ENCODE measurements around the gene CCDC127. TPM values are rescaled to one million over a fixed set of nuclear protein-coding genes. Genes with fewer than 3 reads are reported as not detected.

Gene CCDC127
- total and polyA plus RNA-seq, 2 of the 4 experiments (the other 2 are of a cell fraction) = 3.2 to 3.9 TPM

- dilution Hi-C loops (cut with HindIII; ENCODE audit: low sequenced_read_pairs, unreplicated experiment) = no loop called here
- no peak overlapping the region for H2BK15ac ChIP-seq (ENCODE audit: low read depth, low read length)
- DNase-seq (no peak), ATAC-seq (ENCODE audit: low read depth) (no peak)
- H4K20me1 ChIP-seq (ENCODE audit: insufficient read depth, low read length) = peaks cover 2% of the 10 kb centered on the region; the same call in 1 of the 2 replicates
- H3K18ac ChIP-seq (ENCODE audit: low read depth, low read length) = no peak overlapping the region
- no peak overlapping the region for H3K4me2 ChIP-seq (ENCODE audit: low read depth, low read length)
- no peak overlapping the region for H3K4me3 ChIP-seq (ENCODE audit: insufficient read depth, low read depth, low read length)
- no peak overlapping the region for H2BK20ac ChIP-seq (ENCODE audit: low read depth, low read length)
- H3K23ac ChIP-seq (ENCODE audit: low read depth, low read length) = no peak overlapping the region
- POLR2A ChIA-PET (ENCODE audit: unreplicated experiment) = no interaction called here
- no peak overlapping the region for H3K9ac ChIP-seq (ENCODE audit: low read depth, low read length)
- H3K9me1 ChIP-seq (ENCODE audit: insufficient read depth, low read length) = peaks cover 3% of the 10 kb centered on the region; the same call in 1 of the 2 replicates
- H3K56ac ChIP-seq (ENCODE audit: extremely low read depth, insufficient read depth, low read length) = no peak overlapping the region
- H2AK9ac ChIP-seq (replicated peaks; ENCODE audit: low read depth, low read length, poor library complexity) = peak overlapping the region; percentile 50
- CTCF ChIA-PET = no interaction called here
- H3K4me1 ChIP-seq (ENCODE audit: control insufficient read depth, insufficient read depth, low read length) = no peaks in the 10 kb centered on the region
- peaks cover 12% of the 10 kb centered on the region; the same call in 1 of the 2 replicates for H3K27me3 ChIP-seq (ENCODE audit: control insufficient read depth, insufficient read depth, low read length)
- H2AK5ac ChIP-seq (ENCODE audit: low read depth, low read length) = peak overlapping the region; percentile 59
- intact Hi-C loops (cut with micrococcal nuclease) = no loop called here
- WGBS, 2 experiments (ENCODE audit: extremely low coverage in 2 of 2, insufficient read length in 1 of 2) = no CpG with 5 or more reads among the region's 16 CpGs
- H2AFZ ChIP-seq (replicated peaks; ENCODE audit: low read length, poor library complexity) = no peak overlapping the region
- no peak overlapping the region for H4K91ac ChIP-seq (ENCODE audit: insufficient read depth, low read depth, low read length)
- in situ Hi-C loops (cut with MboI; ENCODE audit: low sequenced_read_pairs) = no loop called here
- H3K36me3 ChIP-seq (ENCODE audit: control insufficient read depth, insufficient read depth, low read length) = no peaks in the 10 kb centered on the region
- H3K27ac ChIP-seq (ENCODE audit: insufficient read depth, low read length) = no peak overlapping the region
- TF ChIP-seq MAFK (IDR thresholded peaks at IDR 0.05; ENCODE audit: low read depth, low read length) (no peak), CEBPB (IDR thresholded peaks at IDR 0.05; ENCODE audit: low read depth, low read length) (no peak), MAZ (IDR thresholded peaks at IDR 0.05; ENCODE audit: borderline replicate concordance, low read depth, low read length) (no peak), RFX5 (IDR thresholded peaks at IDR 0.05; ENCODE audit: low read depth, low read length) (no peak), USF2 (IDR thresholded peaks at IDR 0.05; ENCODE audit: low read depth, low read length) (no peak), RAD21 (IDR thresholded peaks at IDR 0.05; ENCODE audit: low read length) (no peak), CHD1 (IDR thresholded peaks at IDR 0.05; ENCODE audit: low read depth, low read length) (no peak), POLR2A (IDR thresholded peaks at IDR 0.05; ENCODE audit: low read depth, low read length) (no peak), BHLHE40 (IDR thresholded peaks at IDR 0.05; ENCODE audit: low read depth, low read length) (no peak), NFE2L2 (IDR thresholded peaks at IDR 0.05; ENCODE audit: low read depth, low read length) (no peak), RCOR1 (IDR thresholded peaks at IDR 0.05; ENCODE audit: insufficient replicate concordance, low read length) (no peak), SMC3 (IDR thresholded peaks at IDR 0.05; ENCODE audit: low read depth, low read length) (no peak), CTCF (conservative IDR thresholded peaks at IDR 0.05; ENCODE audit: low read depth, low read length) (no peak)
- no peaks in the 10 kb centered on the region for H3K9me3 ChIP-seq (ENCODE audit: control insufficient read depth, insufficient read depth, low read length)
- H4K5ac ChIP-seq (ENCODE audit: low read depth, low read length) = no peak overlapping the region
- H3K79me1 ChIP-seq (ENCODE audit: low read depth in 1 of 2, low read length in 2 of 2) = no peaks in the 10 kb centered on the region
- H3K14ac ChIP-seq (replicated peaks; ENCODE audit: low read depth, low read length) = no peak overlapping the region; the same call in 1 of the 2 replicates
- BruUV-seq (replicated peaks) = no TSS peak
- H2BK5ac ChIP-seq (ENCODE audit: low read depth, low read length, poor library complexity, severe bottlenecking) = no peak overlapping the region
- H2BK120ac ChIP-seq (ENCODE audit: low read depth, low read length) = no peak overlapping the region
- no peak overlapping the region for H4K8ac ChIP-seq (ENCODE audit: low read depth in 2 of 2, low read length in 2 of 2)
- H3K4ac ChIP-seq (ENCODE audit: low read depth, low read length) = no peak overlapping the region
Measured at GRCh38 chr5:190366-191035, 27.5 kb downstream of the CCDC127 start.
